ENCODE results near the gene CMYA5. TPM values are rescaled to one million over a fixed set of nuclear protein-coding genes. Genes with fewer than 3 reads are reported as not detected.
A peak's percentile ranks its signal among the peaks of the same experiment; 100 is the strongest.

CMYA5 gene
- total RNA-seq, 1 experiment from 2014 or later = 0.16 TPM

GRCh38 chr5:79834754-79835714 lies 145.4 kb downstream of the CMYA5 start:
- no peak for DNase-seq (ENCODE audit: low spot score)

GRCh38 chr5:79837761-79838551 lies 148.3 kb downstream of the CMYA5 start:
- DNase-seq (ENCODE audit: low spot score) = peak; percentile 8

GRCh38 chr5:79840084-79840990 lies 150.7 kb downstream of the CMYA5 start:
- DNase-seq (ENCODE audit: low spot score) = no peak

GRCh38 chr5:79841172-79841571 lies 151.5 kb downstream of the CMYA5 start:
- DNase-seq (ENCODE audit: low spot score) = no peak

- DNase-seq (ENCODE audit: low spot score) = no peak
These were observed 152.6 kb downstream of the CMYA5 start for GRCh38 chr5:79842006-79842881.

- no peak for DNase-seq (ENCODE audit: low spot score)
These were observed 153.4 kb downstream of the CMYA5 start for GRCh38 chr5:79842991-79843390.

- DNase-seq (ENCODE audit: low spot score) = no peak
These were observed 154.1 kb downstream of the CMYA5 start for GRCh38 chr5:79843450-79844388.

GRCh38 chr5:79844571-79844970 lies 154.9 kb downstream of the CMYA5 start:
- DNase-seq (ENCODE audit: low spot score) = no peak

GRCh38 chr5:79845448-79846197 lies 156.0 kb downstream of the CMYA5 start:
- DNase-seq (ENCODE audit: low spot score) = peak; percentile 41

- no peak for DNase-seq (ENCODE audit: low spot score)
These were observed 156.5 kb downstream of the CMYA5 start for GRCh38 chr5:79846198-79846521.

- no peak for DNase-seq (ENCODE audit: low spot score)
These were observed 157.9 kb downstream of the CMYA5 start for GRCh38 chr5:79847561-79847960.

- no peak for DNase-seq (ENCODE audit: low spot score)
These were observed 159.4 kb downstream of the CMYA5 start for GRCh38 chr5:79849061-79849460.

Other genes starting within 250 kb of the CMYA5 start
- 10.3 and 11.0 TPM in 2 replicates for gene HOMER1, start 175.7 kb upstream of the CMYA5 start, total RNA-seq (2014; rRNA removed; shearing (Covaris generic))
- gene TENT2, start 77.4 kb upstream of the CMYA5 start, total RNA-seq (2014; rRNA removed; shearing (Covaris generic)) = 52.8 and 53.9 TPM in 2 replicates

Data from A172 (cell line).